Stimulated activated CD4-positive, alpha-beta T cell treated with anti-CD3 and anti-CD28 coated beads, Interleukin-1b, Interleukin-23, amount 100 ng/mL, for 48 hours (primary cell): ENCODE data around the gene CYP4X1.
"Not testable (repeated sequence)": the region's sequence is repeated elsewhere in the genome, so short reads cannot be mapped to it uniquely, and the experiment has no call there.

Source experiments
- DNase-seq: peaks from one replicate; pipeline ENCODE4 v3.0.0-alpha.2; 2020

CYP4X1 gene

GRCh38 chr1:47089356-47089755 is 65.9 kb downstream of the CYP4X1 start:
- DNase-seq: peak; percentile 24

- DNase-seq: not testable (repeated sequence)
These were observed 68.0 kb downstream of the CYP4X1 start for GRCh38 chr1:47091476-47091875.
